ENCODE measurements around the gene LTK. TPM values are rescaled to one million over a fixed set of nuclear protein-coding genes. Genes with fewer than 3 reads are reported as not detected.

Gene LTK
- total and polyA plus RNA-seq, 2 of the 4 experiments (the other 2 are of a cell fraction), result 0.18 to 0.62 TPM

GRCh38 chr15:41480396-41481140, 33.1 kb downstream of the LTK start:
- Histone ChIP-seq H2AK5ac (ENCODE audit: low read depth, low read length) (no peak overlapping the region; the same call in 1 of the 2 replicates), H4K5ac (ENCODE audit: low read depth, low read length) (no peak overlapping the region), H4K20me1 (ENCODE audit: insufficient read depth, low read length) (no peaks in the 10 kb centered on the region), H3K79me1 (ENCODE audit: low read depth in 1 of 2, low read length in 2 of 2) (peaks cover 4 to 19% of the 10 kb centered on the region in 2 experiments; a peak in 2 of 4 replicates), H2BK20ac (ENCODE audit: low read depth, low read length) (no peak overlapping the region), H3K23ac (ENCODE audit: low read depth, low read length) (no peak overlapping the region), H2AK9ac (replicated peaks; ENCODE audit: low read depth, low read length, poor library complexity) (no peak overlapping the region), H3K9ac (ENCODE audit: low read depth, low read length) (no peak overlapping the region), H2AFZ (replicated peaks; ENCODE audit: low read length, poor library complexity) (no peak overlapping the region), H3K18ac (ENCODE audit: low read depth, low read length) (no peak overlapping the region), H3K4me2 (ENCODE audit: low read depth, low read length) (no peak overlapping the region), H3K14ac (replicated peaks; ENCODE audit: low read depth, low read length) (no peak overlapping the region), H3K36me3 (ENCODE audit: control insufficient read depth, insufficient read depth, low read length) (peaks cover 47% of the 10 kb centered on the region), H2BK15ac (ENCODE audit: low read depth, low read length) (no peak overlapping the region), H3K27me3 (ENCODE audit: control insufficient read depth, insufficient read depth, low read length) (no peaks in the 10 kb centered on the region), H4K91ac (ENCODE audit: insufficient read depth, low read depth, low read length) (no peak overlapping the region), H3K27ac (ENCODE audit: insufficient read depth, low read length) (no peak overlapping the region), H2BK120ac (ENCODE audit: low read depth, low read length) (no peak overlapping the region), H2BK5ac (ENCODE audit: low read depth, low read length, poor library complexity, severe bottlenecking) (no peak overlapping the region), H3K4me3 (ENCODE audit: insufficient read depth, low read depth, low read length) (no peak overlapping the region), H3K9me3 (ENCODE audit: control insufficient read depth, insufficient read depth, low read length) (no peaks in the 10 kb centered on the region), H3K56ac (ENCODE audit: extremely low read depth, insufficient read depth, low read length) (no peak overlapping the region), H4K8ac (ENCODE audit: low read depth in 2 of 2, low read length in 2 of 2) (no peak overlapping the region), H3K4ac (ENCODE audit: low read depth, low read length) (no peak overlapping the region), H3K9me1 (ENCODE audit: insufficient read depth, low read length) (peaks cover 28% of the 10 kb centered on the region), H3K4me1 (ENCODE audit: control insufficient read depth, insufficient read depth, low read length) (peaks cover 2% of the 10 kb centered on the region)
- TF ChIP-seq FOS (IDR thresholded peaks at IDR 0.05; ENCODE audit: low read depth, low read length) (no peak), CEBPB (IDR thresholded peaks at IDR 0.05; ENCODE audit: low read depth, low read length) (no peak), SMC3 (IDR thresholded peaks at IDR 0.05; ENCODE audit: low read depth, low read length) (no peak), USF2 (IDR thresholded peaks at IDR 0.05; ENCODE audit: low read depth, low read length) (no peak), MAFK (IDR thresholded peaks at IDR 0.05; ENCODE audit: low read depth, low read length) (no peak), MXI1 (IDR thresholded peaks at IDR 0.05; ENCODE audit: borderline replicate concordance, low read depth, low read length) (no peak), RAD21 (IDR thresholded peaks at IDR 0.05; ENCODE audit: low read length) (no peak)
- intact Hi-C loops (cut with micrococcal nuclease), result no loop called here
- POLR2A ChIA-PET (ENCODE audit: unreplicated experiment), result no interaction called here
- no peak for DNase-seq
- CTCF ChIA-PET, result no interaction called here
- no peak for ATAC-seq (ENCODE audit: low read depth)
- WGBS, 2 experiments (ENCODE audit: extremely low coverage in 2 of 2, insufficient read length in 1 of 2), result 100% methylated on average over 1 of the region's 12 CpGs; no CpG with 5 or more reads in 1 of the 2 experiments
- dilution Hi-C loops (cut with HindIII; ENCODE audit: low sequenced_read_pairs, unreplicated experiment), result no loop called here
- in situ Hi-C loops (cut with MboI; ENCODE audit: low sequenced_read_pairs), result no loop called here
- no TSS peak for BruUV-seq (replicated peaks)

Measured in IMR-90 (cell line).